SU-DHL-6 (cell line): ENCODE measurements around the gene GON4L.

Source experiments
- H2AFZ ChIP-seq: fragments of 200-600 bp; sonication (generic); 2 replicates; pipeline ENCODE4 v1.6.1; 2014; ENCODE audit warnings: low read depth, mild to moderate bottlenecking, moderate library complexity, mixed read lengths, antibody characterized with exemption, low read length; ENCODE audit not compliant: severe bottlenecking
- H3F3A ChIP-seq: fragments of 200-600 bp; shearing (Covaris generic); 2 replicates; pipeline ENCODE4 v1.6.0; 2016; ENCODE audit warnings: antibody characterized with exemption, mild to moderate bottlenecking; ENCODE audit not compliant: insufficient read depth
- H3K27ac ChIP-seq: fragments of 200-600 bp; sonication (generic); 2 replicates; pipeline ENCODE4 v1.5.1; 2016; ENCODE audit warnings: low read depth, mild to moderate bottlenecking, low read length, moderate library complexity, mixed read lengths
- H3K27me3 ChIP-seq: fragments of 200-600 bp; sonication (generic), shearing (Covaris generic); 2 replicates; pipeline ENCODE4 v1.6.0; 2014; ENCODE audit warnings: mild to moderate bottlenecking, low read length
- H3K36me3 ChIP-seq: fragments of 200-600 bp; sonication (generic); 2 replicates; pipeline ENCODE4 v1.6.1; 2014; ENCODE audit warnings: mild to moderate bottlenecking, low read length, mixed read lengths
- H3K4me2 ChIP-seq: fragments of 300-600, 200-600 bp; shearing (Covaris generic), sonication (generic); 2 replicates; pipeline ENCODE4 v1.6.0; 2014; ENCODE audit warnings: low read length, low read depth, mild to moderate bottlenecking; ENCODE audit not compliant: poor library complexity, severe bottlenecking
- H3K4me3 ChIP-seq: fragments of 200-600 bp; sonication (generic); 2 replicates; pipeline ENCODE4 v1.5.1; 2014; ENCODE audit warnings: antibody characterized with exemption, low read length, mild to moderate bottlenecking, mixed read lengths; ENCODE audit not compliant: insufficient read depth, poor library complexity, severe bottlenecking
- H3K79me2 ChIP-seq: fragments of 200-600 bp; sonication (generic); 2 replicates; pipeline ENCODE4 v1.6.1; 2014; ENCODE audit warnings: mild to moderate bottlenecking, low read length, moderate library complexity; ENCODE audit not compliant: insufficient read depth
- H3K9ac ChIP-seq: fragments of 200-600 bp; sonication (generic); 2 replicates; pipeline ENCODE4 v1.7.0; 2014; ENCODE audit warnings: mild to moderate bottlenecking, low read length
- H3K9me2 ChIP-seq: fragments of 200-600 bp; sonication (generic); replicated peaks from 2 replicates; pipeline ENCODE4 v1.6.1; 2014; ENCODE audit warnings: low read length; ENCODE audit not compliant: insufficient read depth
- H3K9me3 ChIP-seq: fragments of 200-600 bp; sonication (generic); 2 replicates; pipeline ENCODE4 v1.6.1; 2014; ENCODE audit warnings: low read length, mixed read lengths; ENCODE audit not compliant: insufficient read depth
- H4K20me1 ChIP-seq: fragments of 200-600 bp; sonication (generic); 2 replicates; pipeline ENCODE4 v1.6.1; 2014; ENCODE audit warnings: low read depth, mild to moderate bottlenecking, antibody characterized with exemption, low read length, moderate library complexity, mixed read lengths
- CTCF ChIP-seq: fragments of 200-600 bp; sonication (generic); IDR thresholded peaks from one replicate; pipeline ENCODE4 v1.5.1; 2017; ENCODE audit warnings: antibody characterized with exemption, mild to moderate bottlenecking, low read length, moderate library complexity; ENCODE audit not compliant: insufficient read depth, poor library complexity, severe bottlenecking
- EZH2phosphoT487 ChIP-seq: fragments of 200-600 bp; sonication (generic), shearing (Covaris generic); conservative IDR thresholded peaks from 2 replicates; pipeline ENCODE4 v1.6.1; 2018; ENCODE audit warnings: mild to moderate bottlenecking, antibody characterized with exemption, low read length, moderate library complexity, mixed read lengths

Gene GON4L

GRCh38 chr1:155816351-155816750, 40.7 kb downstream of the GON4L start:
- H3K79me2 ChIP-seq: no peaks in the 10 kb centered on the region
- H4K20me1 ChIP-seq: no peaks in the 10 kb centered on the region
- peak overlapping the region; percentile 14 for H3K4me3 ChIP-seq
- H3K27ac ChIP-seq: peak overlapping the region; percentile 70
- no peaks in the 10 kb centered on the region for H3K9me2 ChIP-seq
- H3K9me3 ChIP-seq: no peaks in the 10 kb centered on the region
- H3K4me2 ChIP-seq: peak overlapping the region; percentile 76
- no peak overlapping the region for H2AFZ ChIP-seq
- TF ChIP-seq EZH2phosphoT487 (no peak), CTCF (no peak)
- peaks cover 24% of the 10 kb centered on the region for H3K36me3 ChIP-seq
- peaks cover 23% of the 10 kb centered on the region for H3F3A ChIP-seq
- H3K27me3 ChIP-seq: no peaks in the 10 kb centered on the region
- peak overlapping the region; percentile 42; the same call in 1 of the 2 replicates for H3K9ac ChIP-seq

- Histone ChIP-seq H3K9me3 (no peaks in the 10 kb centered on the region), H2AFZ (no peak overlapping the region), H3K27ac (no peak overlapping the region; the same call in 1 of the 2 replicates), H3K27me3 (no peaks in the 10 kb centered on the region), H3K4me3 (no peak overlapping the region), H3F3A (peaks cover 20% of the 10 kb centered on the region), H3K9me2 (no peaks in the 10 kb centered on the region), H4K20me1 (no peaks in the 10 kb centered on the region), H3K36me3 (peaks cover 24% of the 10 kb centered on the region), H3K9ac (no peak overlapping the region), H3K4me2 (no peak overlapping the region), H3K79me2 (no peaks in the 10 kb centered on the region)
- TF ChIP-seq CTCF (no peak), EZH2phosphoT487 (no peak)
These were observed 43.3 kb downstream of the GON4L start for GRCh38 chr1:155813672-155814071.

GRCh38 chr1:155812878-155813277, 44.1 kb downstream of the GON4L start:
- peaks cover 24% of the 10 kb centered on the region for H3K36me3 ChIP-seq
- peaks cover 20% of the 10 kb centered on the region for H3F3A ChIP-seq
- no peaks in the 10 kb centered on the region for H3K27me3 ChIP-seq
- H3K4me3 ChIP-seq: no peak overlapping the region
- H3K27ac ChIP-seq: no peak overlapping the region
- H4K20me1 ChIP-seq: no peaks in the 10 kb centered on the region
- no peak overlapping the region for H3K9ac ChIP-seq
- no peaks in the 10 kb centered on the region for H3K9me2 ChIP-seq
- H3K9me3 ChIP-seq: no peaks in the 10 kb centered on the region
- no peak for TF ChIP-seq CTCF
- TF ChIP-seq EZH2phosphoT487: no peak
- H3K79me2 ChIP-seq: no peaks in the 10 kb centered on the region
- no peak overlapping the region for H3K4me2 ChIP-seq
- H2AFZ ChIP-seq: no peak overlapping the region
